LNCAP (cell line): Measurements from ENCODE around the gene TMX4.
A peak's percentile ranks its signal among the peaks of the same experiment; 100 is the strongest.

Experiments used
- CTCF ChIP-seq: fragments of 450-650 bp; IDR thresholded peaks from 2 replicates; pipeline ENCODE4 v1.5.1; 2017; ENCODE audit warnings: mild to moderate bottlenecking

TMX4 gene

GRCh38 chr20:8057871-8058270 lies 38.3 kb upstream of the TMX4 start:
- no peak for TF ChIP-seq CTCF

GRCh38 chr20:8055096-8055495 lies 35.5 kb upstream of the TMX4 start:
- no peak for TF ChIP-seq CTCF

DNA sequence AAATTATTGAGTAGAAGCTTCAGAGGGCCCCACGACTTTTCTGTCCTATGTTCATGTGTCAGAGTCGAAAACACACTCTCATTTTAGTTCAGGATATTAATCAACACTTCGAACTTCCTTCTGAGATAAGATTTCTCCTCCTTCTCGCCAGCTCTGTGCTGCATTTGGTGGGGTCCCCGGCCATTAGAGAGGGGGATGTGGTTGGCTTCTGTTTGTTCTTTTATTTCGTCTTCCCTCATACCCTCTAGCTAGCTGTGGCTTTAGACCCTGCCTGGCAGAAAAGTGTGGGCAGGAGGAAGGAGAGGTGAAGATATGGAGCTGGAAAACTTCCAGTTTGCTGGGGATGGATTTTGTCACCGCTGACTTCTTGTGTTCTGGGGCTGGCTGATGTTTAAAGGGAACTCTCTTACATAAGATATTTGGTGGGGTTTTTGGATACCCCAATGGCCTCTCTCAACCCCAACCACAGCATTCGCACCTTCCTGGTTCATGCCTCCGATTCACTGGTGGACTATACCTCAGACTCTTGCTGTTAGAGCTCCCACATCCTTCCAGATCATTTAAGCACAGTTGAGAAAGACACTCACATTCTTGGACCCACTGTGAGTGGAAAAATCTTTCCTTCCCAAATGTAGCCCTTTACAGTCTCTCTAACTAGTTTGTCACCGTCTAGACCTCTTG lies 30.7 kb upstream of the TMX4 start:
- no peak for TF ChIP-seq CTCF

DNA sequence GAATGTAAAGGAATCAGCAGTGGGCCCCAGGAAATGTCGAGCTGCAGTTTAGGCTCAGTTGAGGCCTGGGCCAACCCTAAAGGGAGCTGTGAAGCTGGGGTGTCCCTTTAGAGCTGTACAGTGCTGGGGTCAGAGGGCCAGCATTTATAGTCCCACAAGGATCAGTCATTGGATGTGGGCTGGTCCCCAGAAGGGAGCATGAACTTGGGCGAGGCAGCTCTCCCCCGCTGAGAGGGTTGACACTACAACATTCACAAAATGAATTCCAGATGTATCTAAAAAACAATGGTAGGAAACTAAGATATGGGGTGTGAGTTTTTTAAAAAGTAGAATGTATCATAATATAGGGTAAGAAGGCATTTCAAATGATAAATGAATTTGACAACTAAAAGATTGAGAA lies 29.7 kb upstream of the TMX4 start:
- TF ChIP-seq CTCF: no peak

DNA sequence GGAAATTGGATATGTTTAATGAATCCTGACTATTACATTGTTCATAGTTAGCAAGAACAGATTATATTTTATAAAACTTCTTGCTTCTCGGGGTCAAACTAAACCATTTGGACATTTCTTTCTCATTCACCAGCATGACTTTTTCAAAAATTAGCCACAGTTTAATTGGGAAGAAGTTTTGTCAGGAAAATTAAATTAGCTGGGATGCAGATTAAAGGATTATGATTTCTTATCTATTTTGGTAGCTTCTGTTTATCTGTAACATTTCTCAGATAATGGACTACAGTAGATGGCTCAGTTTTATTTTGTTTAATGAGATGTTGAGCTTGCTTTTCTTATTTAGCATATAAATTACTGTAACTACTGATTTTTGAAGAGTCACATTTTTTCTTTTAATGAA lies 26.4 kb upstream of the TMX4 start:
- TF ChIP-seq CTCF: no peak

GRCh38 chr20:8043687-8044282 lies 24.2 kb upstream of the TMX4 start:
- TF ChIP-seq CTCF: peak; percentile 65

DNA sequence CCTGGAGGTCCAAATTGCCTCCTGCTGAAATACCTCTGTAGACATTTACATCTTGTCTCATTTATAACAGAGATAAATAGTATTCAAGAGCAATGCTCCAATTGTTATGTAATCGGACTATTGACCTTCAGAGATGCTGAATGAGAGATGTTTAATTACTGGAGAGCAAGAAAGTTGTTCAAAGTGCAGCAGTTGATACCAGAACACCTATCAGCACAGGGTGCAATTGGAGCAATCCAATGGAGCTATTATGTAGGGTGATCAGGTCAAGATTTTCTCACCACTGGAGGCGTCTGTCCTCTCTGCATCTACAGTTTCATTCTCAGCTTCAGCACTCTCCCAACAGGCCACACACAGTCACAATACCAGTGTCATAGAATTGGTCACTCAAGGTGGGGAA lies 19.5 kb upstream of the TMX4 start:
- TF ChIP-seq CTCF: no peak
